HG03039 (cell line): ENCODE results near the gene DNASE2.

ENCODE experiments used
- ATAC-seq: cut with Tn5 transposase; IDR thresholded peaks from one replicate; pipeline ENCODE4 v1.9.1; 2021; ENCODE audit warnings: mild to moderate bottlenecking, moderate library complexity; ENCODE audit not compliant: unreplicated experiment

Gene DNASE2

GRCh38 chr19:12886969-12887747 is 5.9 kb upstream of the DNASE2 start, which contains the start of gene KLF1:
KLF1 (minus strand) TSS chr19:12887201; CDS start chr19:12887140, 61 bp downstream.
- no peak for ATAC-seq

- no peak for ATAC-seq
Measured at GRCh38 chr19:12886651-12886968, 5.4 kb upstream of the DNASE2 start.

DNA sequence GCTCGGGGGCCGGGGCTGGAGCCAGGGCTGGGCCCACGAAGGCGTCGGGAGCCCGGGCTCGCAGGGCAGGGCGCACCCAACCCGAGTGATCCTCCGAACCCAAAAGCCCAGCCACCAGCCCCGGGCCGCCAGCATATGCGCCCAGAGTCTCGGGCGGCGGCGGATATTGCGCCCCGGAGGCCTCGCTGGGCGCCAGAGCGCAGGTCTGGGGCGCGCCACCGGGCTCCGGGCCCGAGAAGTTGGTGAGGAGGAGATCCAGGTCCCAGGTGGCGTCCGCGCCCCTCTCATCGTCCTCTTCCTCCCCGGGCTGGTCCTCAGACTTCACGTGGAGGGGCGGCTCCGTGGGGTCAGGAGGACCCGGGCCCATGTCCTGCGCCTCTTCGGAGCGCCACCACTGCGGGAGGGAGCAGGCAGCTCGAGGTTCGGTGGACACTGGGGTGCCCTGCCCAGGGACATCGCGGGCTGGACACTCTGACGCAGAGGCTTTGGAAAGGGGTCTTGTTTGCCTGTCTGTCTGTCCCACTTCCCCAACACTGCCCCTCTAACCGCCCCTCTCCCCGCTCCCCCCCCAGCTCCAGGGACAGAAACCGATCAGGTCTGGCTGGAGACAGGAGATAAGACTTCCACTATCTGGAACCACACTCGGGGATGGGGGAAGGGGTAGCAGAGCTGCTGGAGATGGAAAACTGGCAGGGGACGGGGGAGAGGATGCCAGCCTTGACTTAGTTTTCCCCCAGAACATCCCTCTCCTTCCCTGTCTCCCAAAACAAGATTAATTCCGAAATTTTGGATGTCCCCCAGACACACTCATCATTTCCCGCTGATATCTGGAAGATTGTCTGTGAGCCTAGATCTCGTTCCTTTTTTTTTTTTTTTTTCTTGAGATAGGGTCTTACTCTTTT is 4.8 kb upstream of the DNASE2 start:
- ATAC-seq, result no peak

DNA sequence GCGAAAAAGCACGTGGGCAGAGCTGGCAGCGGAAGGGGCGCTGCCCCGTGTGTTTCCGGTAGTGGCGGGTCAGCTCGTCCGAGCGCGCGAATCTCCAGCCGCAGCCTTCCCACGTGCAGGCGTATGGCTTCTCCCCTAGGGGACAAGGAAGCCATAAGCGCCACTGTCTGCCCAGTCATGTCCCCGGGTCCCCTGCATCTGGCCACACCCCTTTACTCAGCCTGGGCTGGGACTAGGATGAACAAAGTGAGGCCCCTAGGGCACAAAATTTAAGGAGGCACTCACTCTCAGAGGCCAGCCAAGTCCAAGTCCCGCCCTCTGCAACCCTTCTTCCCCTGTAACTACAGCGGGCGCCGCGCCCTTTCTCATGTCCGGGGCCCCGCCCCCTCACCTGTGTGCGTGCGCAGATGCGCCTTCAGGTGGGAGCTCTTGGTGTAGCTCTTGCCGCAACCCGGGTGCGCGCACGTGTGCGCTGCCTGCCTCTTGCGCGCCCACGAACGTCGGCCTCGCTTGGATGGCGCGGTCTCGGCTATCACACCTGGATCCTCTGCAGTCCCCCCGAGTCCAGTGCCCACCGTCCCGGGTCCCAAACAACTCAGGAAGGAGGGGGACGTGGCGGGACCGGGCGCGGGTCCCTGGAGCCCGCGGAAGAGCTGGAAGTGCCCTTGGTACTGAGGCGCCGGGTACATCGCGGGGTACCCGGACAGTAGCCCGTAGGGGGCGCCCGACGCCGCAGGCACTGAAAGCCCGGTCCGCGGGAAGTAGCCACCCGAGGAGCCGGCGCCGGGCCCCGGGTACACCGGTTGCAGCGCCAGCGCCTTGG is 3.9 kb upstream of the DNASE2 start:
- ATAC-seq, result no peak

GRCh38 chr19:12884627-12884925 is 3.3 kb upstream of the DNASE2 start:
- ATAC-seq, result no peak

- no peak for ATAC-seq
Measured at GRCh38 chr19:12884202-12884601, 3.0 kb upstream of the DNASE2 start.

- no peak for ATAC-seq
Measured at GRCh38 chr19:12882589-12882988, 1.3 kb upstream of the DNASE2 start.

DNA sequence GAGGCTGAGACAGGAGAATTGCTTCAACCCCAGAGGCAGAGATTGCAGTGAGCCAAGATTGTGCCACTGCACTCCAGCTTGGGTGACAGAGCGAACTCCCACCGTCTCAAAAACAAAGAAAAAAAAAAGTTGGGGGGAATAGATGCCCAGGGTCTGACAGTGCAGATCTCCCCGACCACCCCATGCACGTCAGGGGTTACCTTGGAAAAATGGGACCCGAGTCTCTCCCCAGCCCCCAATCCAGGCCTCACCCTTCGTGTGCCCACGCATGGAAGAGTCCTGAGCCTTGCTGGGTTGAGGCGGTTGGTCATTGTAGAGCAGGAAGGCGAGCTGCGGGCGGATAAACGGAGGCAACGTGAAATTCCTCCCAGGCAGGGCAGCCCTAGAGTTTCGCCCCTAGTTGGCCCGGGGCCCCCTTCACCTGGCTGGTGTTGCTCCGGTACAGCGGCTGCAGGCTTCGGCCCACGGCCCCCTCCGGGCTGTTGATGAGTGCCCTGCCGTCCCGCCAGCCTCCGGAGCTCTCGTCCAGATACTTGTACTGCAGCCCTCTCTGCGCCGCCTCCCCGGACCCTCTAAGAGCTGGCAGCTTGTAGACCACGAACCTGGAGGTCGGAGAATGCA is 588 bp downstream of the DNASE2 start:
- no peak for ATAC-seq

GRCh38 chr19:12875086-12875485 is 6.2 kb downstream of the DNASE2 start:
- ATAC-seq, result no peak

GRCh38 chr19:12873891-12874745 is 7.1 kb downstream of the DNASE2 start:
- ATAC-seq, result no peak

- no peak for ATAC-seq
Measured at GRCh38 chr19:12872941-12873890, 8.0 kb downstream of the DNASE2 start.

DNA sequence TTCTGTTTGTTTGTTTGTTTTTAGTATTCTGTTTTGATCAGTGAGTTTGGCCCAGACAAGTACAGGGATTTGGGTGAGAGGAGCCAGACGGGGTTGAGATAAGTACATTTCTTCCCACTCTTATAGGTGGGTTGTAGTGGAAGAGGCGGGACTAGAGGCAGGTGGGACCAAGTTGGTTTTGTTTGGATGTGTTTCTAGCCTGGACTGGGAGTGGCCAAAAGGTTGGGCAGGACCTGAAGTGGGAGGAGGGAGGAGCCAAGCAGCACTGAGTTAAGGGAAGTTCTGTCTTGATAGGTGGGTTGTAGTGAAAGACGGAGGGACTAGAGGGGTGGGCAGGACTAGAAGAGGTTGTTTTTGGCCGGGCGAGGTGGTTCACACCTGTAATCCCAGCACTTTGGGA is 9.0 kb downstream of the DNASE2 start:
- no peak for ATAC-seq

GRCh38 chr19:12871681-12872080 is 9.6 kb downstream of the DNASE2 start:
- no peak for ATAC-seq

DNA sequence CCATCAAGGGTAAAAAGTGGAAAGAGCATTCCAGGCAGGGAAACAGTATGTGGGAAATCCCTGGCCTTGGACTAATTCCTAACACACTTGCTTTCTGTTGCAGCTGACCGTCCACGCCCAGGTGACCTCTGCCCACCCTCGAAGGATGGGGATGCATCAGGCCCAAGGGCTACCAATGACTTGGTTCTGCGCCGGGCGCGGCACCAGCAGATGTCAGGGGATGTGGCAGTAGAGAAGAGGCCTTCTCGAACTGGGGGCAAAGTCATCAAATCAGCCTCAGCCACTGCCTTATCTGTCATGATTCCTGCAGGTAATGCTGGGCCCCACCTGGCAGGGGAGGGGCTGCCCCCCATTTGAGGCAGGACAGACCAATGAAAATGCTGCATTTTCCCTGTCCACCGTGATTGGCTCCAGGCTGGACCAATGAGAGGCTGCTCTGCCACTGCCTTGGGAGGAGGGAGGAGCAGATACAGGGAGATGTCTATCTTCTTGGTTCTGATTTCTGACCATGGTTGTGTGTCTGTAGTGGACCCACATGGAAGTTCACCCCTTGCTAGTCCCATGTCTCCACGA is 12.6 kb downstream of the DNASE2 start:
- no peak for ATAC-seq

- ATAC-seq, result no peak
Measured at GRCh38 chr19:12867120-12868099, 13.8 kb downstream of the DNASE2 start.

DNA sequence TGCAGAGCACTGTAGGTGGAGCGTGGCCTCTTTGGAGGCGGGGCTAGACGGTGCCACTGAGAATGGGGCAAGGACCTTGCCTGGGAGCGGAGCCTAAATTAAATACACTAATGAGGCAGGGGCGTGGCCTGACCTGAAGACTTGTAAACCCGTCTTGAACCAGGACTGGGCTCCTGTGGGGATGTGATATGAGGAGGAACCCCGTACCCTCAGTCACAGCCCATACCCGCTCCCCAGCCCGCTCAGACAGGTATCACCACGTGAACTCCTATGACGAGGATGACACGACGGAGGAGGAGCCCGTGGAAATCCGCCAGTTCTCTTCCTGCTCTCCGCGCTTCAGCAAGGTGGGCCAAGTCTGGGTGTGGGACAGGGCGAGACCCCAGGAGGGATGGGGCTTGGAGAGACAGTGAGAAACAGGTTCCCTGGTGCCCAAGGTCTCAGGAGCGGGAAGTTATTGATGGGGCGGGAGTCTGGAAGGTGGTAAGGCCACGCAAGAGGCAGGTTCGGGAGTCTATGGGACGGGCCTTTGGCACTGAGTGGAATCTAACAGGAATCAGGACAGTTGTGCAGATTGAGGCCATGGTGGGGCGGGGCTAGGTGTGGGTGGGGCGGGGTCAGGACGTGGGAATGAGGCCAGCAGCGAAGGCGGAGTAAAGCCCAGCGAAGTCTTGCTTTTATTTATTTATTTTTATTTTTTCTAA is 14.7 kb downstream of the DNASE2 start:
- ATAC-seq, result no peak
